Cardiac muscle cell (in vitro differentiated cells and primary cell): ENCODE data around the gene GARIN5A. TPM values are rescaled to one million over a fixed set of nuclear protein-coding genes. Genes with fewer than 3 reads are reported as not detected.

Source experiments
- polyA plus RNA-seq: library from polyadenylated mRNA; unstranded; fragments of >200 nt; fragmentation: Nextera tagmentation; extraction: Ambion mirVana; gene quantifications from 2 replicates; pipeline ENCODE4 v1.2.1, GENCODE V29; 2016
- total RNA-seq: library from RNA; depleted of rRNA; stranded (reverse); fragments of >200 nt; gene quantifications from 2 replicates; pipeline ENCODE4 v1.2.3, GENCODE V29; 2016

The GARIN5A gene
- total and polyA plus RNA-seq, 2 experiments from 2014 or later, result 7.7 to 9.3 TPM

Other genes starting within 250 kb of the GARIN5A start
- 6.9 and 8.2 TPM in 2 replicates for gene KCNC3, start 147.5 kb downstream of the GARIN5A start, total RNA-seq
- 4.3 and 6.9 TPM in 2 replicates for gene KCNC3, start 147.5 kb downstream of the GARIN5A start, polyA plus RNA-seq
- gene NAPSA, start 111.2 kb downstream of the GARIN5A start, total RNA-seq, result 0.32 and 3.5 TPM in 2 replicates
- 0.53 and 1.8 TPM in 2 replicates for gene NAPSA, start 111.2 kb downstream of the GARIN5A start, polyA plus RNA-seq
- gene NR1H2, start 100.4 kb downstream of the GARIN5A start, total RNA-seq, result 58.4 and 60.1 TPM in 2 replicates
- 58.3 and 62.0 TPM in 2 replicates for gene NR1H2, start 100.4 kb downstream of the GARIN5A start, polyA plus RNA-seq
- 70.7 and 73.8 TPM in 2 replicates for gene POLD1, start 92.5 kb downstream of the GARIN5A start, total RNA-seq
- 62.3 and 74.3 TPM in 2 replicates for gene POLD1, start 92.5 kb downstream of the GARIN5A start, polyA plus RNA-seq
- 0.15 and 0.35 TPM in 2 replicates for gene SPIB, start 57.9 kb downstream of the GARIN5A start, total RNA-seq
- 0.40 and 1.5 TPM in 2 replicates for gene SPIB, start 57.9 kb downstream of the GARIN5A start, polyA plus RNA-seq
- gene MYBPC2, start 44.0 kb downstream of the GARIN5A start, total RNA-seq, result 0.04 and 0.18 TPM in 2 replicates
- gene MYBPC2, start 44.0 kb downstream of the GARIN5A start, polyA plus RNA-seq, result 0.30 and 0.31 TPM in 2 replicates
- gene EMC10, start 341 bp downstream of the GARIN5A start, total RNA-seq, result 308 and 370 TPM in 2 replicates
- gene EMC10, start 341 bp downstream of the GARIN5A start, polyA plus RNA-seq, result 280 and 382 TPM in 2 replicates
- gene JOSD2, start 34.3 kb upstream of the GARIN5A start, total RNA-seq, result 21.4 and 25.4 TPM in 2 replicates
- gene JOSD2, start 34.3 kb upstream of the GARIN5A start, polyA plus RNA-seq, result 29.5 and 44.8 TPM in 2 replicates
- not detected in 2 replicates for gene ASPDH, start 37.1 kb upstream of the GARIN5A start, total RNA-seq
- gene ASPDH, start 37.1 kb upstream of the GARIN5A start, polyA plus RNA-seq, result not detected in 2 replicates
- gene LRRC4B, start 91.6 kb upstream of the GARIN5A start, total RNA-seq, result 38.7 and 56.4 TPM in 2 replicates
- 5.8 and 6.2 TPM in 2 replicates for gene LRRC4B, start 91.6 kb upstream of the GARIN5A start, polyA plus RNA-seq
- gene SYT3, start 163.0 kb upstream of the GARIN5A start, total RNA-seq, result 1.9 and 4.7 TPM in 2 replicates
- gene SYT3, start 163.0 kb upstream of the GARIN5A start, polyA plus RNA-seq, result 2.1 and 4.3 TPM in 2 replicates
- gene C19orf81, start 172.6 kb upstream of the GARIN5A start, total RNA-seq, result 23.5 and 36.8 TPM in 2 replicates
- gene C19orf81, start 172.6 kb upstream of the GARIN5A start, polyA plus RNA-seq, result 42.2 and 67.4 TPM in 2 replicates
- 2.9 and 8.7 TPM in 2 replicates for gene SHANK1, start 243.0 kb upstream of the GARIN5A start, total RNA-seq
- 0.71 and 2.0 TPM in 2 replicates for gene SHANK1, start 243.0 kb upstream of the GARIN5A start, polyA plus RNA-seq
- 12.5 and 16.6 TPM in 2 replicates for gene CLEC11A, start 246.5 kb upstream of the GARIN5A start, total RNA-seq
- 26.7 and 29.4 TPM in 2 replicates for gene CLEC11A, start 246.5 kb upstream of the GARIN5A start, polyA plus RNA-seq